ENCODE results near the gene SHISA8.

DNA sequence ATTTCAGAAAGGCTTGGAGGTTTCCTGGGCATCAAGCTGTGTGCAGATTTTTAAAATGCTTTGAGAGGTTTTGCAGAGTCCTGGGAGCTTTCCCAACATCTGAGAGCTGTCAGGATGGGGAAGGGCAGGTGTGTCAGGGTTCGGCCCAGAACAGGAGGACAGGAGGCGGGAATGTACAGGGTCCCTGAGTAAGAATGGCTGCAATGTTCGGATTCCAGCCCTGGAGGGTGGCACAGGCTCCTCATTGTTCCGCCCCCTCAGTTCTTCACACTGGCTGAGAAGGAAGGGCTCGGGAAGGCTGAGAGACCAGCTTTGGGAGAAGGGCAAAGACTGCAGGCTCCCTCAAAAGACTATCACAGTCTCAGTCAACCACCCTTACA lies 49.2 kb upstream of the SHISA8 start:
- no peak for TF ChIP-seq CTCF (IDR thresholded peaks at IDR 0.05; ENCODE audit: insufficient read depth, low read length, poor library complexity, severe bottlenecking)
- TF ChIP-seq EZH2phosphoT487 (conservative IDR thresholded peaks at IDR 0.05; ENCODE audit: low read length), result no peak

Measured in SU-DHL-6 (cell line).